ENCODE results near the gene LAYN.

LAYN gene

DNA sequence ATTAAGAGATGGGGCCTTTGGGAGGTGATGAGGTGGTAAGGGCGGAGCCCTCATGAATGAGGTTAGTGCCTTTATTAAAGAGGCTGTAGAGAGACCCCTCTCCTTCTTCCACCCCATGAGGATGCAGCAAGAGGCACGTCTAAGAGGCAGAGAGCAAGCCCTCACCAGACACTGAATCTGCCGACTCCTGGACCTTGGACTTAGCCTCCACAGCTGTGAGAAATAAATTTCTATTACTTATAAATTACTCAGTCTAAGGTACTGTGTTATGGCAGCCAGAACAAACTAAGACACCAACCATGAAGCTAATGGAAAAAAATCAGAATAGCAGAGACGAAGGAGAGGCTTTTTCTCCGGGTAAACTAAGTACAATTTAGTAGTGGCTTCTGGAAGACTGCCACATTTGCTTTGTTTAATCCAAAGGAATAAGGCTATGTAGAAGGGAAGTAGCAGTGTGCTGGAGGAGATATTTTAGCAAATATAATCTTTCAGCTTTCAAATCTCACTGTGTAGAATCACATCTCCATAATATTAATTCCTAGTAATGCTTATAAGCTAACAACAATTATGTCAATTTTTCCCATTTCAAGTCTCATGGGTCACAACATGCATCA, 49.5 kb downstream of the LAYN start:
- FAIRE-seq (no peak), DNase-seq (ENCODE audit: insufficient read length, low spot score) (no peak)

DNA sequence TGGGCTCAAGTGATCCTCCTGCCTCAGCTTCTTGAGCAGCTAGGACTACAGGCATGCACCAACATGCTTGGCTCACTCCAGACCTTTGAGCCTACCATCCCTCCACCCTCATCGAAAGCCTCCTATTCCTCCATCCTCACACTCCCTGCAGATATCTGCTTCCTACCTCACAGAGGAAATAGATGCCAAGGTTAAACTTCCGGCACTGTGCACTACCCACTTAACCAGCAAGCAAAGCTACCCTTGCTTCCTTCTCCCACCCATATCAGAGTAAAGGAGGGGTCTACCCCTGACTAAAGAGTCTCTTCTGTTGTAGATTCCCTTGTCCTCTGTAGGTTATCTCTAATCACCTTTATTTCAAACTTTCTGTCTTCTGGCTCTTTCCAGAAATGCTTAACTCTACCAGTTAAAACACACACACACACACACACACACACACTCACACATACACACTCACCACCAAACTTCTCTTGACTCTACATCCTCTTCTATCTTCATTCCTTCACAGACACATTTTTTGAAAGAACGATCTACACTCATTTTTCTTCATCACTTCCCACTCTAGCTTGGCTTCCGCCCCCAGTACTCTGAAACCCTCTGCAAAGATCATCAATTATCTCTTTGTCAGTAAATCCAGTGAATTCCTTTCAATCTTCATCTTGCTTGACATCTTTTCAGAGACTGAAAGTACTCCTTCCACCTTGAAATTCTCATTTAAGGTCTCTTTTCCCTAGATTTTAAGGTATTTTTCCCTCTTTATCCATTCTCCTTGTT, 50.9 kb downstream of the LAYN start:
- DNase-seq (ENCODE audit: insufficient read length, low spot score) (no peak), FAIRE-seq (peak; percentile 91)

DNA sequence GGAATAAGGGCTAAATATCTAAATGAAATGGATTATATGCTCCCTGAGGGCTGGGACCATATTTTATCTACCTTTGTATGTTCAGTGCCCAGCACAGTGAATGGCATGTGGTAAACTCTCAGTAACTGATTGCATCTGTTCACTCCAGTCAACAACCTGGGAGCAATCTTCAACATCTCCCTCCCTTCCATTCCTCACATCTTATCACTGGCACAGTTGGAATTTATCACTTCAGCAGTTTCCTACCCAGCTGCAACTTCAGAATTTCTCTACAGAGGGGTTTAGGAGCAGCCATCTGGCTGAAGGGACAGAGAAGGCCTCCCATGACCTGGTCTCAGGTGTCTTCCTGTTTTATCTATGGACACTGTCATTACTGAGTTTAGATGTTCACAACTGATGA, 52.0 kb downstream of the LAYN start:
- FAIRE-seq: peak; percentile 69

DNA sequence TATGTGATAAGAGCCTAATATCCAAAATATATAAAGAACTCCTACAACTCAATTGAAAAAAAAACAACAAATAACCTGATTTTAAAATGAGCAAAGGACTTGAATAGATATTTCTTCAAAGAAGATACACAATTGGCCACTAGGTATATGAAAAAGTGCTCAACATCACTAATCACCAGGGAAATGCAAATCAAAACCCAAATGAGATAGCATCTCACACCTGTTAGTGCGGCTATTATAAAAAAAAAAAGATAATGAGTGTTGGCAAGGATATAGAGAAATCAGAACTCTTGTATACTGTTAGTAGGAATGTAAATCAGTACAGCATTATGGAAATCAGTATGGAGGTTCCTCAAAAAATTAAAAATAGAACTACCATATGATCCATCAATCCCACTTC, 55.8 kb downstream of the LAYN start:
- FAIRE-seq (no peak), DNase-seq (ENCODE audit: insufficient read length, low spot score) (no peak)

More for the DNA sequence above, 52.0 kb downstream of the LAYN start:
- DNase-seq (ENCODE audit: insufficient read length, low spot score): no peak

DNA sequence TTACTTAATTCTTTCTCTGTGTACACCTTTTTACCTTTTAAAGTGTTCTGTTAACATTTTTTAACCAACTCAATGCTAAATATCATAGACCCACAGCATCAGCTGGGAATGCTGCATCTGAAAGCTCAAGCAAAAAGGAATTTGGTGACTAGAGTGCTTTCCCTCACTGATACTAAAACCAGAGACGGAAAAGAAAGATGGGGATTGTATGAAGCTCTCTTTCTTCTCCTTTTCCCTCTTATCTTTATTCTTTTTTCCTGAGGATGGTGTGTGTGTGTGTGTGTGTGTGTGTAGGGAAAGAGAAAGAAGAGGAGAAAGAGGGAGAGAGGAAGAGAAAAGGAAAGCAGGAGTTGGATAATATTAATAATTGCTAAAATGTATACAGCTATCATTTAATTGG, 57.6 kb downstream of the LAYN start:
- FAIRE-seq (no peak), DNase-seq (ENCODE audit: insufficient read length, low spot score) (no peak)

DNA sequence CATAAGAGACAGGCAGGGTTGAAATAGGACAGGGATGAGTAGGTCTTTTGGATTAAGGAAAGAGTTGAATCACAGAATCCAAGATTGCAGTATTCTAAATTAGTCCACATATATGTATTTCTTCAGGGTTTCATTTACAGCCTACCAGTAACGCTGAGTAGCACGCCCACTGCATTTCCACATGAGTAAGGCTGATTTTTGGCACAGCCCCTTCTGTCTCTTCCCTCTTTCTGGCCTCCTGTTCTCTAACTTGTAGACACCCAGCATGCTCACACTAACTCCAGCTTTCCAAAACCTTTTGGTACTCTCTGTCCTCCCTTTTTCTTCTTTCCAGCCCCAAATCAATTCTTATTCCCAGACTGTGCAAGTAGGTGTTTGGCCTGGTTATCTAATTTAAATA, 58.0 kb downstream of the LAYN start:
- DNase-seq (ENCODE audit: insufficient read length, low spot score) (no peak), FAIRE-seq (no peak)

DNA sequence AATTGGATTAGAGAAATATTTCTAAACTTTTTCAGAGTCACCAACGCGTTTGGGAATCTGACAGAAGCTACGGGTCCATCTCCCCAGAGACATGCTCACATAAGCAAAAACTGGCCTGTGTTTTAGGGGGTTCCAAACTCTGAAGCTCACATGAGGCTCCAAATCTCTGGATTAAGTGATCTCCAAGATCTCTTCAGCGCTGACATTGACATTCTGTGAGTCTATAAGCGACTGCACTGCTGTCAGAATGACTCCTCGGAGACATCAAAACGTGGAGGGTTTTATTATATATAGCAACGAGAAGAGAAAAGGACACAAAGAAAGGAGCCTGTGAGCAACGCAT, 61.1 kb downstream of the LAYN start:
- DNase-seq (ENCODE audit: insufficient read length, low spot score): no peak

DNA sequence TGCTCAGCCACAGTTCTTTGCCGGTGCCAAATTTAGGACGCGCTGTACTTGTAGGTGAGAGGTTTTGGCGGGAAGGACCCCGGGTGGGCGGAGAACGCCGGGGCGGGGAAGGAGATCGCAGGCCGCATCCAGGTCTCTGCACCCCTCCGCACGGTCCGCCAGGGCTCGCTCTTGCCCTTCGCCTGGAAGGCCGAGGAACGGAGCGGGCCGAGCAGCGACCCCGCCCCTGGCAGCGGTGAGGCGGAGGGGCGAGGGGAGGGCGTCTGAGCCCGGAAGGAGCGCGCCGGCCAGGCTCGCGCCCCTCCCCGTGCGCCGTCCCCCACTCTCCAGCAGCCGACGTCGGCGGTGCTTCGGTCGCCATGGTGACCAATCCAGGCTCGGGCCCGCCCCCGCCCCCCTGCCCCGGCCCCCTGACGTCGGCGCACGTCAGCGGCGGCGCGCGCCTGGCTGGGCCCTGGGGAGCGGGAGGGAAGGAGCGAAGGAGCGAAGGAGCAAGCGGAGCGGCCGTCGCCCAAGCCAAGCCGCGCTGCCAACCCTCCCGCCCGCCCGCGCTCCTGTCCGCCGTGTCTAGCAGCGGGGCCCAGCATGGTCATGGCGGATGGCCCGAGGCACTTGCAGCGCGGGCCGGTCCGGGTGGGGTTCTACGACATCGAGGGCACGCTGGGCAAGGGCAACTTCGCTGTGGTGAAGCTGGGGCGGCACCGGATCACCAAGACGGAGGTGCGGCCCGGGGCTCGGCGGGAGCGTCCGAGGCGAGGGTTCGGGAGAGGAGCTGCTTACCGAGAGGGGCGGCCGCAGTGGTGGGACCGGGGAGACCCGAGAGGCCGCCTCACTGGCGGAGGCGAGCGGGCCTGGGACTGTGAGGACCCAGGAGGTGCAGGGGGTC, 61.7 kb downstream of the LAYN start, which contains the start of gene SIK2:
Gene SIK2, plus strand, starts transcription at position 471 of the 886 bp plus-strand sequence. Its CDS starts 115 bp downstream, at position 586.
- DNase-seq (ENCODE audit: insufficient read length, low spot score) (peak; percentile 98), FAIRE-seq (peak; percentile 100)

More for the DNA sequence above, 61.1 kb downstream of the LAYN start:
- no peak for FAIRE-seq

DNA sequence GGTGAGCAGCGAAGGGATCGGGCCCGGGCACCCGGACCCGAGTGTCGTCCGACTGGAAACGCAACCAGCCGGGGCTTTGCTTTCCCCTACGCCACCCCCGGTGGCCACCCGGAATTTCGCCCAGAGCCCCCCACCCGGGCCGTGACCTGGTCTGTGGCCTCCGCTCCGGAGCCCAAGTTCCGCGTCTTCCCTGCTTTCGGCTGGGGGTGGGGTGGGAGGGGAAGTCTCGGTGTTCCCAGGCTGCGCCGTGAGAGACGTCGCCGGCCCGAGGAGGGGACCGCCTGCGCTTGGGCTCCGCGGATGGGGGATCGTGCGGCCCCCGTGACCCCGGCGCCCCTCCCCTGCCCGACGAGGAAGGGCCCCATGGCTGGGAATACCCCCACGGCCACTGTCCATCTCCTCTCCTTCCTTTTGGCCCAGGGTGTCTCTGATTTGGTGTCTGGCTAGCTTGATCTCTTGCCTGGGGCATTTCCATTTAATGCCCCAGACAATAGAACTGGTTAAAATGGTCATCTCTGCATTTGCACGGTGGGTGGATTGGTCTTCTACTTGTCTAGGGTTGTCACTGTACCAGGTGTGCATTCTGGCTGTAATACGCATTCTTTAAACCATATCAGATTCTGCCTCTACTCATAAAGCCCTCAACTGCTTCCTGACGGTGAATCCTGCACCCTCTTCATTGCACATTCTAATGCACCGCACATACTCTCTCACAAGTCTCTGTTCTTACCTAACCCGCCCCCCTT, 62.5 kb downstream of the LAYN start:
- DNase-seq (ENCODE audit: insufficient read length, low spot score) (no peak), FAIRE-seq (peak; percentile 91)

DNA sequence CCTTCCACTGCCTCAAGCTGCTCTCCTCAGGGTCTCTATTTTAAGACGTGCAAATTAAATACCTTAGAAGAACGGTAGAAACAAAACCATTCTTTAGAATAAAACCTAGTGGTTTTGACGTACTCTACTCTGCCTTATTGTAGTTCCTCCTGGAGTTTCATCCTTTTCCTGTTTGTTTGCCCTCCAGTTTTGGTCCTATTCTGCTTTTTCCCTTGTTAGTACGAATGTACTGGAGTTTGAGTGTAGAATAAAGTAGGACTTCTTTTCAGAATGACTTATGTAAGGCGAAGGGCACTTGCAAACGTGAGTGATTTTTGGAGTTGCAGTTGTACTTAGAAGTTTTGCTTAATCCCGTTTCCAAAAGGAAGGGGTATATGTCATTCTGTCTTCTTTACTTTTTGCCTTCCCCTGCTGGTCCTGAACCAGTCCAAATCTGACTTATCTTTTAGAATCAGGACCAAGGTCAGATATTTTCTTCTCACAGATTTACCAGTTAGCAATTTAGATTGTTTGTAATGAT, 63.2 kb downstream of the LAYN start:
- no peak for DNase-seq (ENCODE audit: insufficient read length, low spot score)
- FAIRE-seq: no peak

DNA sequence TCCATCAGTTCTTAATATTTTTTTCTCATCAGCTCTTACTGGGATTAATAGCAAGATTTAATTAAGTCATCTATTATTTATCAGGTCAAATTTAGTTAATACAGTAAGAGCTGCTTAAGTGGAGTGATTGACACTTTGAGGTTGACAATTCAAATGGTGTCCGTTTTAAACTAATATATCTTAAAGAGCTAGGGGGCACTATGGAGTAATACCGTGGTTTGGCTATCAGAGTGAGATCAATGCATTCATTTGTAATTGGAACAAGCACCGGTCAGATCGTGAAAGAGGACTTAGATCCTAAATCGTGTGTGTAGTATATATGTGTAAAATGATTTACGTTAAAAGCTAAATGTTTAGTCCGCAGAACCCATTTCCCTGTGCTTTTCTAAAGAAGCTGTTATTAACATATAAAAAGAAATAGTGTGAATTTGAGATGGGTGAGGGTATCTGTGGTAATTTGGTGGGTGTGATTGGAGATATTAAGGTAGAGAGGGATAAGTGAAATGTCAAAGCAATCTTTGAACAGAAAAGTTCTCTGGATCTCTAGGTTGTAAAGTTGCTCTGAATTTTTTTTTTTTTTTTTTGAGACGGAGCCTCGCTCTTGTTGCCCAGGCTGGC, 64.0 kb downstream of the LAYN start:
- DNase-seq (ENCODE audit: insufficient read length, low spot score) (peak; percentile 72), FAIRE-seq (peak; percentile 92)

DNA sequence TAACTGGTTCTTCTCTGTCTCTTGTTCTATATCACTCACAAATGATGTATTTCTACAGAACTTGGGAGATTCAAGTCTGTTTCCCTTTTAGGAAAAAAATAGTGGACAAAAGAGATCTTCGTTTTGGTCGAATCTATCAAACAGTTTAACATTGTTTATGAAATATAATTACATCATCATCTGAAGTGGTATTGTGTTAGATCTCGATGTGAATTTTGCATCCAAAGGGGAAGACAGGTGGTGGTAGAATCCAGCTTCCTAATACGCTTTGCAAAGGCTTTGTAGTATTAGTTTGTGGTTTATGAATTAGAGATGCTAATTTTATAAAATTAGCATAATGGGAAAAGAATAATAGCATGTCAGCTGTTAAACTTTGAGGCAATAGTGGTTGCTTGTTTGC, 65.2 kb downstream of the LAYN start:
- DNase-seq (ENCODE audit: insufficient read length, low spot score) (no peak), FAIRE-seq (no peak)

DNA sequence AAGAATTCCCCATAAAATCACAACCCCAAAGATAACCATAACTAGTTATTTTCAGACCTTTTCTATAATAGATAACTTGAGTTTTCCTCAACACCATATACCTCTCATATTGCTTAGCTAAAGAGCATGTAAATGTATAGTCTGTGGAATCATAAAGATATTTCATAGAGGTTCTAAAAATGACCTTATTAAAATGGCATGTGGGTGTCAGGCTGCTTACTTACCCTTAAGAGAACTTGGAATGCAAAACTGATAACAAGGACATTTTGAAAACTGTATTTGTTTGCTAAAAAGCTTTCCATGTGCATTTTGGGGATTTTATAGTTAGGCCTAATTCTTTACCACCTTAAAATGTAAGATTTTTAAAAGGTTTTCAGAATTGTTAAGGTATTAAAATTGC, 66.5 kb downstream of the LAYN start:
- FAIRE-seq: peak; percentile 38
- no peak for DNase-seq (ENCODE audit: insufficient read length, low spot score)

DNA sequence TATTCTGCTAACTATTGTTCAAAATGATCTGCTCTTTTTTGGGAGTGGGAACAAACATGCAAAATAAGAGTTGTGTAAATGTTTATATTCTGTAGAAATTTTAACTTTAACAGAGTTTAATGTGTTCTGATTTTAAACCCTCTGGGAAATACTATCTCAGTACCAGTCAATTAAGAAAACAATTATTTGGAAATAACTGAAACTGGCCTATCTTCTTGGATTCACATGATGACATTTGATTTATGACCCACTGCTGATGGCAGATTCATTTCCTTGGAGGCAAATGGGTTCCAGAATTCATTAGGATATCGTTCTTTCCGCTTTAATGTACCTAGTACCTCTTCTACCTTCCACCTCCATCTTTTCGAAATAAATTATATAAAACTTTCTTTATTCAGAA, 67.2 kb downstream of the LAYN start:
- FAIRE-seq: no peak
- no peak for DNase-seq (ENCODE audit: insufficient read length, low spot score)

Measured in HTR-8/SVneo (cell line).